A673 (cell line): ENCODE data around the gene FGF1. TPM values are rescaled to one million over a fixed set of nuclear protein-coding genes. Genes with fewer than 3 reads are reported as not detected.

Source experiments
- BruUV-seq: library from RNA; stranded (reverse); fragments of 400-500 nt; replicated peaks from 2 replicates; lab custom pipeline; 2021; lab: Mats Ljungman, UMichigan
- CTCF ChIA-PET: fragments of 300-600 bp; sonication (Branson Sonifier 250); formaldehyde crosslinking; loops from one replicate; lab custom pipeline; 2022; ENCODE audit warnings: antibody characterized with exemption; lab: Charles Lee
- POLR2A ChIA-PET: fragments of 300-600 bp; sonication (Branson Sonifier 250); formaldehyde crosslinking; loops from one replicate; lab custom pipeline; 2022; ENCODE audit warnings: antibody characterized with exemption; ENCODE audit not compliant: low non-redundant PET; lab: Charles Lee
- DNase-seq: peaks from one replicate; pipeline ENCODE4 v3.0.0-alpha.2; 2015; ENCODE audit warnings: low spot score
- H3K27ac ChIP-seq: fragments of 200-600 bp; sonication (generic); 2 replicates; pipeline ENCODE4 v1.5.1; 2016; ENCODE audit warnings: mixed run types, low read depth, mild to moderate bottlenecking, mixed read lengths, antibody characterized with exemption, low read length; ENCODE audit not compliant: poor library complexity, severe bottlenecking
- H3K27me3 ChIP-seq: fragments of 200-600 bp; sonication (generic); replicated peaks from 2 replicates; pipeline ENCODE4 v1.6.1; 2017; ENCODE audit warnings: mixed run types, low read depth, mild to moderate bottlenecking, mixed read lengths, antibody characterized with exemption, low read length; ENCODE audit not compliant: insufficient read depth, poor library complexity
- H3K36me3 ChIP-seq: fragments of 200-600 bp; sonication (generic); 2 replicates; pipeline ENCODE4 v1.6.1; 2016; ENCODE audit warnings: mixed run types, mild to moderate bottlenecking, mixed read lengths, antibody characterized with exemption, low read length; ENCODE audit not compliant: insufficient read depth, poor library complexity, severe bottlenecking
- H3K4me1 ChIP-seq: fragments of 200-600 bp; sonication (generic); 2 replicates; pipeline ENCODE4 v1.6.1; 2017; ENCODE audit warnings: mixed run types, mild to moderate bottlenecking, mixed read lengths, antibody characterized with exemption, low read length; ENCODE audit not compliant: insufficient read depth, poor library complexity, severe bottlenecking
- H3K4me3 ChIP-seq: fragments of 200-600 bp; sonication (generic); 2 replicates; pipeline ENCODE4 v1.5.1; 2016; ENCODE audit warnings: low read depth, mixed run types, mild to moderate bottlenecking, mixed read lengths, low read length; ENCODE audit not compliant: poor library complexity, severe bottlenecking
- H3K9me3 ChIP-seq: fragments of 200-600 bp; sonication (generic); 2 replicates; pipeline ENCODE4 v1.6.1; 2016; ENCODE audit warnings: mixed run types, low read depth, mild to moderate bottlenecking, mixed read lengths, antibody characterized with exemption, low read length; ENCODE audit not compliant: poor library complexity, severe bottlenecking
- EZH2 ChIP-seq: fragments of 200-600 bp; sonication (generic); IDR thresholded peaks from 2 replicates; pipeline ENCODE4 v1.6.1; 2017; ENCODE audit warnings: borderline replicate concordance, low read depth, mild to moderate bottlenecking, mixed read lengths, antibody characterized with exemption, low read length; ENCODE audit not compliant: poor library complexity, severe bottlenecking
- intact Hi-C: fragments of 100-400 bp; cut with micrococcal nuclease; formaldehyde crosslinking; loops from one replicate; pipeline ENCODE4 v1.10.0; 2022; ENCODE audit not compliant: unreplicated experiment
- total RNA-seq: library from RNA; stranded (reverse); gene quantifications from 2 replicates; pipeline ENCODE4 v1.2.3, GENCODE V29; 2021
- TF ChIP-seq, protein P1 (sequence below): fragments of 300-800, 200-600 bp; sonication (generic); conservative IDR thresholded peaks from 2 replicates; pipeline ENCODE4 v1.5.1; 2017; ENCODE audit warnings: low read depth, mild to moderate bottlenecking, antibody characterized with exemption, low read length, moderate library complexity, mixed read lengths

FGF1 gene
- total RNA-seq, 1 experiment from 2014 or later, result 0.71 TPM

DNA sequence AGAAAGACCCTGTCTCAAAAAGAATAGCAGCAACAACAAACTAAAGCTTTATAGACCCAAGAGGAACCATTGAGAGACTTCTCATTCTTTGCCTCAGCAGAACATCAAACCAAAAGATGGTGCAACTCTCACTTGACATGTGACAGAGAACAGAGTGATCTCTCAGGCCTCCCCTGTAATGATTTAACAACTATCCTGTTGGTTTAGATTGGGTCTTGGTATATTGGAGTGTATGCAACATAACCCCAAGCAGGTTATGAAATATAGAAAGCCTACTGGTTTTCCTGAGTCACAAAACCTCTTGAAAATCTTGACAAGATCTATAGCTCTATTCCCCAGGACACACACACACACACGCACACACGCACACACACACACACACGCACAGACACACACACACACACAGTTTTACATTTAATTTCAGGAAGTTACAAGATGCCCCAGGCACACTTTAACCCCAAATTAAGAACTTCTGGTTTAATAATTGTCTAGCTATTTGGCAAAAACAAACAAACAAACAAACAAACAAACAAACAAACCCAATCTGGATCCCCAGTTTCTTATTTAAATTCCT lies 6.5 kb upstream of the FGF1 start:
- Histone ChIP-seq H3K4me3 (no peak overlapping the region), H3K36me3 (no peaks in the 10 kb centered on the region), H3K27ac (no peak overlapping the region), H3K9me3 (no peaks in the 10 kb centered on the region), H3K4me1 (peaks cover 38% of the 10 kb centered on the region), H3K27me3 (no peaks in the 10 kb centered on the region)
- no TSS peak for BruUV-seq
- no peak for TF ChIP-seq EZH2
- TF ChIP-seq, protein P1, sequence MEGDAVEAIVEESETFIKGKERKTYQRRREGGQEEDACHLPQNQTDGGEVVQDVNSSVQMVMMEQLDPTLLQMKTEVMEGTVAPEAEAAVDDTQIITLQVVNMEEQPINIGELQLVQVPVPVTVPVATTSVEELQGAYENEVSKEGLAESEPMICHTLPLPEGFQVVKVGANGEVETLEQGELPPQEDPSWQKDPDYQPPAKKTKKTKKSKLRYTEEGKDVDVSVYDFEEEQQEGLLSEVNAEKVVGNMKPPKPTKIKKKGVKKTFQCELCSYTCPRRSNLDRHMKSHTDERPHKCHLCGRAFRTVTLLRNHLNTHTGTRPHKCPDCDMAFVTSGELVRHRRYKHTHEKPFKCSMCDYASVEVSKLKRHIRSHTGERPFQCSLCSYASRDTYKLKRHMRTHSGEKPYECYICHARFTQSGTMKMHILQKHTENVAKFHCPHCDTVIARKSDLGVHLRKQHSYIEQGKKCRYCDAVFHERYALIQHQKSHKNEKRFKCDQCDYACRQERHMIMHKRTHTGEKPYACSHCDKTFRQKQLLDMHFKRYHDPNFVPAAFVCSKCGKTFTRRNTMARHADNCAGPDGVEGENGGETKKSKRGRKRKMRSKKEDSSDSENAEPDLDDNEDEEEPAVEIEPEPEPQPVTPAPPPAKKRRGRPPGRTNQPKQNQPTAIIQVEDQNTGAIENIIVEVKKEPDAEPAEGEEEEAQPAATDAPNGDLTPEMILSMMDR, result no peak
- DNase-seq, result no peak
- ChIA-PET POLR2A (no interaction called here), CTCF (interaction anchor here (1.0 kb wide), 1 partner anchor 82 kb away, joined by 3 read pairs; no protein-coding TSS in a partner anchor)
- intact Hi-C loops, result no loop called here

DNA sequence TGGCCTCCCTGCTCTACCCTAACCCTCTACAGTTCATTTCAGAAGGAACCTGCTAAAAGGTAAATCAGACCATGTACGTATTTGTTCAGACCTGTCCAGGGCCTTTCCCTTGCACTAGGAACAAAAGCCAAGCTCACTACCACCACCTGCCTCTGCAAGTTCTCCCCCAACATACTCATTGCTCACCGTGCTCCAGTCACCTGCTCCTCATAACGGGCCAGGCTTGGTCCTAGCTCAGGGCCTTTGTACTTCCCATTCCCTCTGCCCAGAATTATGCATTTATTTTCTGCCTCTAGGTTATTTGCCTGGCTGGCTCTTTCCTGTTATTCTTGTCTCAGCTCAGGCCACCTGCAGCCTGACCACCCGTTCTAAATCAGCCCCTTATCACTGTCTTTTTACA lies 4.8 kb upstream of the FGF1 start:
- no peaks in the 10 kb centered on the region for H3K27me3 ChIP-seq
- H3K27ac ChIP-seq, result no peak overlapping the region
- intact Hi-C loops, result no loop called here
- H3K36me3 ChIP-seq, result no peaks in the 10 kb centered on the region
- TF ChIP-seq, protein P1, result no peak
- no peak for TF ChIP-seq EZH2
- no peak for DNase-seq
- no peaks in the 10 kb centered on the region for H3K9me3 ChIP-seq
- CTCF ChIA-PET, result no interaction called here
- H3K4me3 ChIP-seq, result no peak overlapping the region
- BruUV-seq, result no TSS peak
- POLR2A ChIA-PET, result no interaction called here
- peaks cover 31% of the 10 kb centered on the region for H3K4me1 ChIP-seq

DNA sequence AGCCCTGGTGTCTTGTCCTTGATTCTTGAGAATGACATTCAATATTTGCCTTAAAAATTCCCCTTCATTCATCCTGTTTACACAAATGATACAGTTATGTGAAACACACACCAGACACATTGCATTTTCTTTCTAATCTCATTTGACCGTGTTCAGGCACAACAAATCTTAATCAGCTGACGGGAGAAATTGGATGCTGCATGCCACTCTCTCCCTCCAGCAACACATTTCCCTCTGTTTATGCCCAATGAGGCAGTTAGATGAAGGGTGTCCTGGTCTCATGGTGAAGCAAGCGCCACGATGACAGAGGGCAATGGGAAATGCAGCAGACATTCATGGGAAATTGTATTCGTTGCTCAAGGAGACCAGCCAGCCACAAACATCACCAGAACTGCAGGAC lies 3.2 kb upstream of the FGF1 start:
- no peak overlapping the region for H3K4me3 ChIP-seq
- H3K4me1 ChIP-seq, result peaks cover 44% of the 10 kb centered on the region
- ChIA-PET POLR2A (no interaction called here), CTCF (no interaction called here)
- intact Hi-C loops, result no loop called here
- no peak for DNase-seq
- no peak for TF ChIP-seq EZH2
- TF ChIP-seq, protein P1, result no peak
- H3K9me3 ChIP-seq, result no peaks in the 10 kb centered on the region
- no TSS peak for BruUV-seq
- no peaks in the 10 kb centered on the region for H3K36me3 ChIP-seq
- no peak overlapping the region for H3K27ac ChIP-seq
- no peaks in the 10 kb centered on the region for H3K27me3 ChIP-seq
